SK-N-SH (cell line): ENCODE measurements around the gene LRRC70. TPM values are rescaled to one million over a fixed set of nuclear protein-coding genes. Genes with fewer than 3 reads are reported as not detected.

ENCODE experiments used
- CTCF ChIA-PET: fragments of 300-600, 350-600 bp; formaldehyde crosslinking; extraction: SDS; loops from one replicate; lab custom pipeline; 2021; lab: Yijun Ruan, JAX
- POLR2A ChIA-PET: fragments of 350-600 bp; sonication (Branson Sonifier 250); formaldehyde crosslinking; extraction: SDS; loops from one replicate; lab custom pipeline; 2020; ENCODE audit warnings: antibody characterized with exemption, inconsistent platforms; lab: Yijun Ruan, JAX
- DNase-seq: peaks from one replicate; pipeline ENCODE4 v3.0.0; 2012
- H2AFZ ChIP-seq: fragments of 200-600 bp; sonication (generic); 2 replicates; pipeline ENCODE4 v1.8.1; 2016; ENCODE audit warnings: antibody characterized with exemption, mild to moderate bottlenecking, low read depth
- H3F3A ChIP-seq: fragments of 200-600 bp; sonication (generic); replicated peaks from 2 replicates; pipeline ENCODE3; 2016; ENCODE audit warnings: antibody characterized with exemption, mild to moderate bottlenecking; ENCODE audit not compliant: insufficient read depth
- H3K27ac ChIP-seq, 2 experiments: fragments of 200-500 bp in 1 of 2; fragments of 200-600 bp in 1 of 2; sonication (Bioruptor generic) in 1 of 2; sonication (generic), shearing (Covaris generic) in 1 of 2; 2 replicates each; pipeline versions ENCODE4 v1.5.1 to v1.6.1; 2014 to 2016; ENCODE audit warnings: low read depth in 2 of 2, inconsistent platforms in 1 of 2, low read length in 1 of 2, mild to moderate bottlenecking in 1 of 2, mixed read lengths in 1 of 2
- H3K27me3 ChIP-seq: fragments of 200-600 bp; sonication (generic), shearing (Covaris generic); 2 replicates; pipeline ENCODE4 v1.6.1; 2016; ENCODE audit warnings: mixed run types; ENCODE audit not compliant: insufficient read depth
- H3K36me3 ChIP-seq, 2 experiments: fragments of 200-500 bp in 1 of 2; fragments of 200-600 bp in 1 of 2; sonication (Bioruptor generic) in 1 of 2; sonication (generic) in 1 of 2; replicated peaks in 1 of 2; 2 replicates each; pipeline versions ENCODE3 to v1.5.1; 2014 to 2016; ENCODE audit warnings: low read length in 1 of 2, mild to moderate bottlenecking in 1 of 2; ENCODE audit not compliant: insufficient read depth in 2 of 2, control insufficient read depth in 1 of 2
- H3K4me1 ChIP-seq, 2 experiments: fragments of 200-500 bp in 1 of 2; fragments of 200-600 bp in 1 of 2; sonication (Bioruptor generic) in 1 of 2; sonication (generic), shearing (Covaris generic) in 1 of 2; 2 replicates each; pipeline versions ENCODE4 v1.5.1 to v1.6.1; 2014 to 2016; ENCODE audit warnings: low read depth in 1 of 2, low read length in 1 of 2, mixed run types in 1 of 2; ENCODE audit not compliant: insufficient read depth in 2 of 2, control insufficient read depth in 1 of 2
- H3K4me2 ChIP-seq: fragments of 200-600 bp; sonication (generic), shearing (Covaris generic); 2 replicates; pipeline ENCODE4 v1.6.1; 2017; ENCODE audit warnings: mixed run types
- H3K4me3 ChIP-seq, 2 experiments: fragments of 200-500 bp in 1 of 2; fragments of 200-600 bp in 1 of 2; sonication (Bioruptor generic) in 1 of 2; sonication (generic), shearing (Covaris generic) in 1 of 2; 2 replicates each; pipeline versions ENCODE4 v1.5.1 to v1.8.1; 2014 to 2016; ENCODE audit warnings: low read depth in 2 of 2, inconsistent platforms in 1 of 2, low read length in 1 of 2, mild to moderate bottlenecking in 1 of 2, mixed read lengths in 1 of 2, moderate library complexity in 1 of 2
- H3K79me2 ChIP-seq: fragments of 200-600 bp; sonication (generic); 2 replicates; pipeline ENCODE4 v1.8.1; 2017; ENCODE audit warnings: mild to moderate bottlenecking; ENCODE audit not compliant: insufficient read depth
- H3K9ac ChIP-seq: fragments of 200-600 bp; sonication (generic); 2 replicates; pipeline ENCODE4 v1.6.1; 2017; ENCODE audit warnings: mixed run types
- H3K9me2 ChIP-seq: fragments of 200-600 bp; sonication (generic); 2 replicates; pipeline ENCODE4 v1.6.1; 2017; ENCODE audit warnings: mixed run types
- H3K9me3 ChIP-seq: fragments of 200-600 bp; sonication (generic); 2 replicates; pipeline ENCODE4 v1.6.1; 2017; ENCODE audit warnings: mixed run types, mild to moderate bottlenecking, moderate library complexity
- H4K20me1 ChIP-seq: fragments of 200-600 bp; sonication (generic); 2 replicates; pipeline ENCODE4 v1.6.1; 2017; ENCODE audit warnings: mild to moderate bottlenecking, mixed run types; ENCODE audit not compliant: insufficient read depth
- EP300 ChIP-seq, 2 experiments: IDR thresholded peaks; 2 replicates each; pipeline versions ENCODE4 v1.4.0 to v1.6.1; 2012; ENCODE audit warnings: borderline replicate concordance in 1 of 2, low read depth in 1 of 2, low read length in 1 of 2
- EZH2phosphoT487 ChIP-seq: fragments of 200-600 bp; sonication (generic); IDR thresholded peaks from 2 replicates; pipeline ENCODE4 v1.6.1; 2017; ENCODE audit warnings: low read depth, mixed run types, mild to moderate bottlenecking, antibody characterized with exemption, moderate library complexity, borderline replicate concordance
- FOXM1 ChIP-seq: IDR thresholded peaks from 2 replicates; pipeline ENCODE4 v1.4.0; 2012; ENCODE audit warnings: low read depth, mild to moderate bottlenecking
- GATA2 ChIP-seq: sonication (generic); formaldehyde crosslinking; IDR thresholded peaks from 2 replicates; pipeline ENCODE4 v1.5.0; 2020; ENCODE audit warnings: mild to moderate bottlenecking, missing genetic modification reagents
- JUND ChIP-seq: IDR thresholded peaks from 2 replicates; pipeline ENCODE4 v1.4.0; 2012
- MEF2A ChIP-seq: IDR thresholded peaks from 2 replicates; pipeline ENCODE4 v1.4.0; 2012; ENCODE audit warnings: low read depth, borderline replicate concordance
- NFIC ChIP-seq: IDR thresholded peaks from 2 replicates; pipeline ENCODE4 v1.4.0; 2012; ENCODE audit warnings: borderline replicate concordance
- NRF1 ChIP-seq: IDR thresholded peaks from 2 replicates; pipeline ENCODE4 v1.6.1; 2012; ENCODE audit warnings: low read depth, mild to moderate bottlenecking, low read length
- POLR2AphosphoS5 ChIP-seq: IDR thresholded peaks from 2 replicates; pipeline ENCODE4 v1.6.1; 2012; ENCODE audit warnings: low read depth, low read length
- RAD21 ChIP-seq: IDR thresholded peaks from 2 replicates; pipeline ENCODE4 v1.6.1; 2012; ENCODE audit warnings: mild to moderate bottlenecking, low read length
- RCOR1 ChIP-seq: fragments of 150-350 bp; IDR thresholded peaks from 2 replicates; pipeline ENCODE4 v1.6.1; 2017; ENCODE audit warnings: antibody characterized with exemption, low read length
- RFX5 ChIP-seq: IDR thresholded peaks from 2 replicates; pipeline ENCODE4 v1.6.1; 2012; ENCODE audit warnings: mild to moderate bottlenecking, improper control_type of control experiment, low read length
- RXRA ChIP-seq: IDR thresholded peaks from 2 replicates; pipeline ENCODE4 v1.4.0; 2012; ENCODE audit warnings: low read depth, mild to moderate bottlenecking, borderline replicate concordance
- SIN3A ChIP-seq: IDR thresholded peaks from 2 replicates; pipeline ENCODE4 v1.6.1; 2012; ENCODE audit warnings: low read depth, mild to moderate bottlenecking, low read length, moderate library complexity, borderline replicate concordance
- TCF12 ChIP-seq: IDR thresholded peaks from 2 replicates; pipeline ENCODE4 v1.4.0; 2012
- WGBS: methylation state at CpG from one replicate; pipeline ENCODE4 v1.1.6; 2017; ENCODE audit warnings: low lambda C conversion rate; 5-methylcytosine and 5-hydroxymethylcytosine counted together
- polyA plus RNA-seq, 3 experiments: library from polyadenylated mRNA; depleted of rRNA; stranded (reverse); fragments of >200 nt; gene quantifications; 2 replicates each; pipeline ENCODE4 v1.2.3, GENCODE V29; 2012
- TF ChIP-seq, protein P1 (sequence below): IDR thresholded peaks from 2 replicates; pipeline ENCODE4; 2012
- TF ChIP-seq, protein P2 (sequence below): IDR thresholded peaks from 2 replicates; pipeline ENCODE4 v1.6.1; 2012; ENCODE audit warnings: mild to moderate bottlenecking, low read depth, low read length, moderate library complexity

Gene LRRC70
- polyA plus RNA-seq, 1 of the 3 experiments (the other 2 are of a cell fraction): 0.08 TPM

DNA sequence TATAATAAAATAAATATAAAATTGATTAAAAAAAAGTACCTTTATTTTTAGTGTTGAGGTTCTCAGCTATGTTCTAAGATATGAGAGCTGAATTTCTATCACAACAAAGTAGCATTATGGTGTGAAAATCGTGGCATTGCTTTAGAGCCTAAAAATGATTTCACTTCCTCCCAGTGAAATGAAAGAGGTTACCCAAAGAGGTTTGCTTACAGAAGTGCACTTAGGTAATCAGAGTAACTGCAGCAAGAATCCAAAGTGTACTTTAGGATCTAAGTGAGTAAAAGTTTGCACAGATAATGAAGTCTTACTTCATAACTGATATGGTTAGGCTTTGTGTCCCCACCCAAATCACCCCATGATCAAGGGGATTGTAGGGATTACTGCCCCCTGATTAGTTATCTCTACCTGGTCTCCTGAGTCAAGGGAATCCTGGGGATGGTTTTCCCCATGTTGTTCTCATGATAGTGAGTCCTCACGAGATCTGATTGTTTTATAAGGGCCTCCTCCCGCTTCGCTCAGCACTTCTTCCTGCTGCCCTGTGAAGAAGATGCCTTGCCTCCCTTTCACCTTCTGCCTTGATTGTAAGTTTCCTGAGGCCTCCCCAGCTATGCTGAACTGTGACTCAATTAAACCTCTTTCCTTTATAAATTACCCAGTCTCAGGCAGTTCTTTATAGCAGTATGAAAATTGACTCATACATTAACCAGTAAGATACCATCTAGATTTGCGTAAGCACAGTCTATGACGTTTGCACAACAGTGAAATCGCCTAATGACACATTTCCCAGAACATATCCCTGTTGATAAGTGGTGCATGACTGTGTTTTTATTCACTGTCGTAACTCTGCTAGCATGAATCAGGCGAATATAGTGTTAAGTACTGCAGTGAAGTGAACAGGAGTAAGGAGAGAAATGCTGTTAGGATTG is 40.3 kb upstream of the LRRC70 start:
- Histone ChIP-seq H3K79me2 (no peaks in the 10 kb centered on the region), H4K20me1 (no peaks in the 10 kb centered on the region), H3K4me1 (no peaks in the 10 kb centered on the region), H3K4me3 (no peak overlapping the region), H3K9me3 (no peaks in the 10 kb centered on the region; the same call in 1 of the 2 replicates), H3K9me2 (no peaks in the 10 kb centered on the region), H2AFZ (no peak overlapping the region), H3K27me3 (no peaks in the 10 kb centered on the region), H3K27ac (no peak overlapping the region), H3K4me2 (no peak overlapping the region), H3K36me3 (peaks cover 13 to 45% of the 10 kb centered on the region in 2 experiments), H3F3A (no peaks in the 10 kb centered on the region), H3K9ac (no peak overlapping the region)
- 73% methylated on average over 9 of the region's 9 CpGs for WGBS
- POLR2A ChIA-PET: no interaction called here
- CTCF ChIA-PET: no interaction called here
- DNase-seq: no peak
- TF ChIP-seq TCF12 (no peak), FOXM1 (no peak), RXRA (no peak), SIN3A (no peak), NRF1 (no peak), RFX5 (no peak), JUND (no peak), GATA2 (CRISPR knock-in tag) (no peak), EZH2phosphoT487 (no peak), RAD21 (no peak), POLR2AphosphoS5 (no peak), EP300 (IDR thresholded peaks at IDR 0.05; ENCODE audit: borderline replicate concordance in 1 of 2, low read depth in 1 of 2, low read length in 1 of 2) (no peak), RCOR1 (no peak), NFIC (no peak), MEF2A (no peak)
- TF ChIP-seq, protein P1, sequence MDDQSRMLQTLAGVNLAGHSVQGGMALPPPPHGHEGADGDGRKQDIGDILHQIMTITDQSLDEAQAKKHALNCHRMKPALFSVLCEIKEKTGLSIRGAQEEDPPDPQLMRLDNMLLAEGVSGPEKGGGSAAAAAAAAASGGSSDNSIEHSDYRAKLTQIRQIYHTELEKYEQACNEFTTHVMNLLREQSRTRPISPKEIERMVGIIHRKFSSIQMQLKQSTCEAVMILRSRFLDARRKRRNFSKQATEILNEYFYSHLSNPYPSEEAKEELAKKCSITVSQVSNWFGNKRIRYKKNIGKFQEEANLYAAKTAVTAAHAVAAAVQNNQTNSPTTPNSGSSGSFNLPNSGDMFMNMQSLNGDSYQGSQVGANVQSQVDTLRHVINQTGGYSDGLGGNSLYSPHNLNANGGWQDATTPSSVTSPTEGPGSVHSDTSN: no peak
- TF ChIP-seq, protein P2, sequence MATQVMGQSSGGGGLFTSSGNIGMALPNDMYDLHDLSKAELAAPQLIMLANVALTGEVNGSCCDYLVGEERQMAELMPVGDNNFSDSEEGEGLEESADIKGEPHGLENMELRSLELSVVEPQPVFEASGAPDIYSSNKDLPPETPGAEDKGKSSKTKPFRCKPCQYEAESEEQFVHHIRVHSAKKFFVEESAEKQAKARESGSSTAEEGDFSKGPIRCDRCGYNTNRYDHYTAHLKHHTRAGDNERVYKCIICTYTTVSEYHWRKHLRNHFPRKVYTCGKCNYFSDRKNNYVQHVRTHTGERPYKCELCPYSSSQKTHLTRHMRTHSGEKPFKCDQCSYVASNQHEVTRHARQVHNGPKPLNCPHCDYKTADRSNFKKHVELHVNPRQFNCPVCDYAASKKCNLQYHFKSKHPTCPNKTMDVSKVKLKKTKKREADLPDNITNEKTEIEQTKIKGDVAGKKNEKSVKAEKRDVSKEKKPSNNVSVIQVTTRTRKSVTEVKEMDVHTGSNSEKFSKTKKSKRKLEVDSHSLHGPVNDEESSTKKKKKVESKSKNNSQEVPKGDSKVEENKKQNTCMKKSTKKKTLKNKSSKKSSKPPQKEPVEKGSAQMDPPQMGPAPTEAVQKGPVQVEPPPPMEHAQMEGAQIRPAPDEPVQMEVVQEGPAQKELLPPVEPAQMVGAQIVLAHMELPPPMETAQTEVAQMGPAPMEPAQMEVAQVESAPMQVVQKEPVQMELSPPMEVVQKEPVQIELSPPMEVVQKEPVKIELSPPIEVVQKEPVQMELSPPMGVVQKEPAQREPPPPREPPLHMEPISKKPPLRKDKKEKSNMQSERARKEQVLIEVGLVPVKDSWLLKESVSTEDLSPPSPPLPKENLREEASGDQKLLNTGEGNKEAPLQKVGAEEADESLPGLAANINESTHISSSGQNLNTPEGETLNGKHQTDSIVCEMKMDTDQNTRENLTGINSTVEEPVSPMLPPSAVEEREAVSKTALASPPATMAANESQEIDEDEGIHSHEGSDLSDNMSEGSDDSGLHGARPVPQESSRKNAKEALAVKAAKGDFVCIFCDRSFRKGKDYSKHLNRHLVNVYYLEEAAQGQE: no peak
